Neutrophil (primary cell): ENCODE results near the gene IL17RC.

Source experiments
- H3K27ac ChIP-seq: fragments of 200-600 bp; sonication (generic); 2 replicates; pipeline ENCODE4 v1.5.1; 2016; ENCODE audit warnings: mild to moderate bottlenecking, moderate library complexity
- H3K27me3 ChIP-seq: fragments of 200-600 bp; sonication (generic); 2 replicates; pipeline ENCODE4 v1.6.0; 2016; ENCODE audit warnings: mild to moderate bottlenecking
- H3K36me3 ChIP-seq: fragments of 200-600 bp; sonication (generic); 2 replicates; pipeline ENCODE4 v1.5.1; 2017
- H3K4me1 ChIP-seq, 2 experiments: fragments of 200-600 bp in 1 of 2; sonication (generic) in 1 of 2; 1 replicate in 1 of 2; 2 replicates in 1 of 2; pipeline versions ENCODE4 v1.5.1 to v1.6.1; 2013 to 2016; ENCODE audit warnings: low read depth in 1 of 2, low read length in 1 of 2, mild to moderate bottlenecking in 1 of 2, moderate library complexity in 1 of 2; ENCODE audit not compliant: control insufficient read depth in 1 of 2, insufficient read depth in 1 of 2
- H3K4me3 ChIP-seq, 2 experiments: fragments of 200-600 bp in 1 of 2; sonication (generic) in 1 of 2; 1 replicate in 1 of 2; 2 replicates in 1 of 2; pipeline ENCODE4 v1.5.1; 2013 to 2016; ENCODE audit warnings: low read depth in 1 of 2, low read length in 1 of 2, mild to moderate bottlenecking in 1 of 2, moderate library complexity in 1 of 2
- H3K9me3 ChIP-seq: fragments of 200-600 bp; sonication (generic); 2 replicates; pipeline ENCODE4 v1.5.1; 2016
- CTCF ChIP-seq: fragments of 200-600 bp; sonication (generic); IDR thresholded peaks from 2 replicates; pipeline ENCODE4 v1.5.1; 2016; ENCODE audit warnings: antibody characterized with exemption

The IL17RC gene

GRCh38 chr3:9957214-9957613 is 40.3 kb downstream of the IL17RC start:
- H3K27me3 ChIP-seq = peaks cover 10% of the 10 kb centered on the region
- no peaks in the 10 kb centered on the region for H3K9me3 ChIP-seq
- no peak overlapping the region for H3K27ac ChIP-seq
- H3K4me3 ChIP-seq = no peak overlapping the region
- TF ChIP-seq CTCF = no peak
- H3K4me1 ChIP-seq = peaks cover 2 to 3% of the 10 kb centered on the region in 2 experiments
- H3K36me3 ChIP-seq = peaks cover 12% of the 10 kb centered on the region

- no peaks in the 10 kb centered on the region for H3K9me3 ChIP-seq
- H3K27me3 ChIP-seq = no peaks in the 10 kb centered on the region
- peaks cover 89% of the 10 kb centered on the region for H3K36me3 ChIP-seq
- no peak for TF ChIP-seq CTCF
- no peaks in the 10 kb centered on the region for H3K4me1 ChIP-seq
- no peak overlapping the region for H3K4me3 ChIP-seq
- no peak overlapping the region for H3K27ac ChIP-seq
Measured at GRCh38 chr3:9965200-9965875, 48.4 kb downstream of the IL17RC start.

GRCh38 chr3:9966841-9967240 is 49.9 kb downstream of the IL17RC start:
- H3K4me1 ChIP-seq = no peaks in the 10 kb centered on the region
- H3K4me3 ChIP-seq = no peak overlapping the region
- H3K27me3 ChIP-seq = no peaks in the 10 kb centered on the region
- no peak overlapping the region for H3K27ac ChIP-seq
- H3K9me3 ChIP-seq = no peaks in the 10 kb centered on the region
- TF ChIP-seq CTCF = no peak
- peaks cover 96% of the 10 kb centered on the region for H3K36me3 ChIP-seq

GRCh38 chr3:9969632-9970019 is 52.7 kb downstream of the IL17RC start:
- H3K27ac ChIP-seq = no peak overlapping the region
- no peak for TF ChIP-seq CTCF
- no peak overlapping the region for H3K4me3 ChIP-seq
- peaks cover 98% of the 10 kb centered on the region for H3K36me3 ChIP-seq
- H3K27me3 ChIP-seq = no peaks in the 10 kb centered on the region
- H3K9me3 ChIP-seq = no peaks in the 10 kb centered on the region
- no peaks in the 10 kb centered on the region for H3K4me1 ChIP-seq

- no peak for TF ChIP-seq CTCF
- H3K27me3 ChIP-seq = no peaks in the 10 kb centered on the region
- H3K4me3 ChIP-seq = no peak overlapping the region
- H3K27ac ChIP-seq = no peak overlapping the region
- H3K9me3 ChIP-seq = no peaks in the 10 kb centered on the region
- peaks cover 97% of the 10 kb centered on the region for H3K36me3 ChIP-seq
- no peaks in the 10 kb centered on the region for H3K4me1 ChIP-seq
Measured at GRCh38 chr3:9970020-9970652, 53.2 kb downstream of the IL17RC start.
